DMS53 treated with DMSO at 0.1 percent for 48 hours (cell line): ENCODE results near the gene L1CAM.

Source experiments
- DNase-seq: peaks from one replicate; lab custom pipeline; 2025; ENCODE audit not compliant: unreplicated experiment; lab: John Stamatoyannopoulos, UW

L1CAM gene

DNA sequence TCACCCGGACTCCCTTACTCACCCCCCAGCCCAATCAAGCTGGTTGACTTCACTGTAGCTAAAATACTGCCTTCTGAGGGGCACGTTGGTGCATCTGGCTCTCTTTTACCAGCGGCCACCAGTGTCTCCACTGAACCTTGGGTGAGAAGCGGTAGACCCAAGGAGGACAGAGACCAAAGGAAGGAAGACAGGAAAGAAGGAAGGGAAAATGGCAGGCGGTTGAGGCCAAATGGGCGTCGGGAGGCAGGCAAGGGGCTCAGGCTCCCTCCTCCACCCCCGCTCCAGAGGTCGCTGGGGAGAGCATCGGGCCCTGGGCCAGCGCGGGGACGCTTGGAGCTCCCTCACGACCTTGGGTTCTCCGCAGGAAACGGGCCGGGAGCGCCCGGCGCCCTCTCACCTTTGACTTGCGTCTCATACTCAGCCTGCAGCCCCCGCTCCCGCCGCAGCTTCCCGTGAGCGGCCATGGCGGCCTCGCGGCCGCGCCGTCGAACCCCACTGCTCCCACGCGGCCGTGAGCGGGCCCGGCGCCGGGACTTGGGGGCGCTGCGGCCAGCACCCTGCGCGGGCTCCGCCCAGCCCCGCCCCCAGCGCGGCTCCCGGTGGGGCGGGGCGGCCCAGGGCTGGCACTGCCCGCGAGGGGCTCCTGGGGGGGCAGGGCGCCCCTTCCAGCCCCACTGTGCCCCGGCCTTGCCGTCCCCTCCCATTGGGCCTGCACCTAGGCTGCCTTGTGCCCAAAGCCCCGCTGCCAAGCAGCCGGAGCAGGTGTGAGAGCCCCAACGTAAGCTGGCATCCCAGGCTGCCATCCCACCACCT is 40.0 kb upstream of the L1CAM start, which contains the start of gene ARHGAP4:
ARHGAP4 (minus strand) TSS at position 526 of the 813 bp plus-strand sequence; CDS start at position 464, 62 bp downstream.
- DNase-seq = no peak

DNA sequence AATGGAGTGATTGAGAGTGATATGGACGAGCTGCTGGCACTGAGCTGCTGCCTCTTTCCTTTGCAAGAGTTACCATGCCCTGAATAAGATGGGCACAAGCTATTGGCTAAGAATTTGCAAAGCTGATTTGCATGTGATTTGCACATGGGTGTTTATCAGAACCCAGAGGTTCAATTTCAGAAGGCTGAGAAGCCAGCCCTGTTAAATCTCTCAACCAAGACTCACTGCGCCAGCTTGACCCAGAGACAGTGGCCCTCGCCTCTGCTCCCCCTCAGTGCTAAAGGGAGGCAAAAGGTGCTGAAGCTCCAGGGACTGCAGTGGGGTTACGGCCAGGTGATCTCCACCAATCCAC is 39.4 kb upstream of the L1CAM start:
- DNase-seq = no peak

DNA sequence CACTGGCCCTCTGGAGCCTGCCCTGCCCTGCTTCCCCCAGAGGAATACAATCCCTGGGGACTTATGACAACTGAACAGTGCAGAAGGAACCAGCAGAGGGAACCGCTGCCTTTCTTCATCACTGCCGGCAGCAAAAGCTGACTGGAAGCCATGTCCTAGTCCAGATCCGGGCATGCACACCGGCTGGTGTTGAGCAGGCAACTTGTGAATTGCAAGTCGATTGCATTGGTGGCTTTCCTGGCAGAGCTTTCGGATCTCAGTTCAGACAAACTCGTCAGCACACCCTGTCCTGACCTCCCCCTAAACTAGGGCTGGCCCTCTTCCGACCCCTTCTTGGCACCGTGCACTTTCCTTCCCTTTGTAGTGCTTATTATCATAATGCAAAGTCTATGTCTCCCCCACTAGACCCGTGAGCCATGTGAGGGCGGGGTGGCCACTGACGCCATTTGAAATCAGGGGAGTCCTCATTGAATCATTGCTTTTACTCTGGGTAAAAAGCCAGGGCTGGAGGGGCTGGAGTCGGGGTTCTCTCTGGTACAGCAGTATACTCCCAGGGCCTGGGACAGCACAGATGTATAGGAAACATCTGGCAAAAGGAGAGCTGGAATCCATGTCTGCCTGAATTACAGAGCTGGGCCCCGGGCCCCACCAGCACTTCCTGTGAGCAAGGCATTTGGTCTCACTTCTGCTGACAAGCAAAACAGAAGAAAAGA is 38.3 kb upstream of the L1CAM start:
- no peak for DNase-seq

DNA sequence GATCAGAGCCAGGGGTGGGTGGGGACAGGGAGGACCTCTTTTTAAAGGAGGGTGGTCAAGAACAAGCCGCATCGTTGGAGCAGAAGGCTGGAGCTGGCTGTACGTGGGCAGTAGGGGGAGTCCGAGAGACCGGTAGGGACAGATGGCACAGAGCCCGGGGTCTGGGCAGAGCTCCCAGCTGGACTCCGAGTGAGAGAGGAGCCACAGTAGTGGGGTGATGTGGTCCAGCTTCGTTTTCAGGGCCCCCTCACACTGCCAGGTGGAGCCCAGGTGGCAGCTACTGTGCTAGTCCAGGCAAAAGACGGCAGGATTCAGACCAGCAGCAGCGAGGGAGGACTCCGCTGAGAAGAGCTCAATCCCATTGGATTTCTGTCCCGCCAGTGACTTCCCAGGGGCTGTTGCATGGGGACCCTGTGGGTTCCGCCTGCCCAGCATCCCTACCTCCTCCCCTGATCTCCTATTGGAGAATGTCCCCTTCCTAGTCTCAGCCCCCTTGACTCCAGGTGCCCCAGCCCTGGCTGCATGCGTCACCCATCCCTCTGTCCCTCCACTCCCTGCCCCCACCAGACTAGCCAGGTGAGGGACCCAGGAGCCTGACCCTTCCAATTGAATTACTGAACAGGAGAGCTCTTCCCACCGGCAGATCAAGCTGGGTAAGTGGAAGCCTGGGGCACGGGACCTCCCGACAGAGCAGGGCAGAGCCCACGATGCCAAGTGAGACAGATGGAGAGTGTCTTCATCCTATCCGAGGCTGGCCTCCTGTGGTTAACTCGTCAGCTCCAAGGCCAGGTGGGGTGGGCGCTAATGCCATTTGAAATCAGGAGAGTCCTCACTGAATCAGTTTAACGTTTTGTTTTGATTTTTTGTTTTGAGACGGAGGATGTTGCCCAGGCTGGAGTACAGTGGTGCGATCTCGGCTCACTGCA is 37.2 kb upstream of the L1CAM start:
- no peak for DNase-seq

DNA sequence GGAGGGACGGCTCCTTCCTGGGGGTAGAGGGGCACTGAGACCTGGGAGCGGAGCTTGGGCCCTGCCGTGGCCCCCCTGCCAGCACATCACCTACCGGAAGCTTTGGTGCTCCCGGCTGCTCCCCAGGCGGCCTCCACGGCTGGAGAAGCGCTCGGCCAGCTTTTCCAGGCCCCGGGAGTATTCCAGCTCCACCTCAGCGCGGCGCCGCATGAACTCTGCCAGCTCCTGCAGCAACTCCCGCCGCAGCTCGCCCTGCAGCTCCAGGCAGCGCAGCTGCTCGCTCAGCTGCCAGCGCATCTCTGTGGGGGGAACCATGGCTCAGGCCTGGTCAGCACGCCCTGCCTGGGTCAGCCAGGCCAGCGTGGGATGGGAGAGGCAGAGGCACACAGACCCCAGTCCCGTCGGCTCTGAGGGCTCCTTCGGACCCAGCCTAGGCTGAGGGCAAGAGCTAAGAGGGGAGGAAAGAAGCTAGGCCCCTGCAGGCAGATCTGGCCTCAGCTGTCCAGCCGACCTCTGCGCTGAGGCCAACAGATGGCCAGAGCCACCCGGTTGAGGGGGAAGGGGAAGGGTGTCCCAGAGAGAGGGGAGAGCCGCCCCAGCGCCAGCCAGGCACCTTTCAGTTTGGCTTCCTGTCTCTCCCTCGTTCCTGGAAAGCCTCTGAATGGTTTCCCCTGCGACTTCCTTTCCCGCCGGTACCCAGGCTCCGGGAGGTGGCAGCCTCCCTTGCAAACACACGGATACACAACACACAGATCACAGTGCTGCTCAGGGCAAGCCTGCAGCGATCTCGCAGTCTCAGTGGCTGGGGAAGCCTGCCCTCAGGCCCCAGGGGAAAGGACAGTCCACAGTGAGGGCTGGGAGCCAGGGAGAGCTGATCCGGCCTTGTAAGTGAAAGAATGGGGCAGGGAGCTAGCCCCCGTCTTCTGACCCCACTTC is 35.8 kb upstream of the L1CAM start:
- no peak for DNase-seq

DNA sequence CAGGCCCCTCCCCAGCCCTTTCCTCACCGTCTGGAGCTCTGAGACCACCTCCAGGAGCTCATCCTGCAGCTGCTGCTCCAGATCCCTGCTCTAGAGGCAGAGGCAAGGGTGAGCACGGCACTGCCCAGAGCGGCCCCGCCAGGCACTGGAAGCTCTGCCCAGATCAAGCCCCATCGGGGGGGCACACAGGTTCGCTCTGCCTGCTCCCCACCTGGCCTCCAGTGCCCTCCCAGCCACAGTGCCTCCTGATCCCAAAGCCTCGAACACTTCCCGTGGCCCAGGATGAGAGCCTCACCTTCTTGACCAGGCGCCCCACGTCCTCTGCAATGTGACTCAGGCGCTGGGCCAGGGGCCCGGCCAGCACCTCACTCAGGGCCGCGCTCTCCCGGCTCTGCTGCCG is 35.1 kb upstream of the L1CAM start:
- DNase-seq = no peak

DNA sequence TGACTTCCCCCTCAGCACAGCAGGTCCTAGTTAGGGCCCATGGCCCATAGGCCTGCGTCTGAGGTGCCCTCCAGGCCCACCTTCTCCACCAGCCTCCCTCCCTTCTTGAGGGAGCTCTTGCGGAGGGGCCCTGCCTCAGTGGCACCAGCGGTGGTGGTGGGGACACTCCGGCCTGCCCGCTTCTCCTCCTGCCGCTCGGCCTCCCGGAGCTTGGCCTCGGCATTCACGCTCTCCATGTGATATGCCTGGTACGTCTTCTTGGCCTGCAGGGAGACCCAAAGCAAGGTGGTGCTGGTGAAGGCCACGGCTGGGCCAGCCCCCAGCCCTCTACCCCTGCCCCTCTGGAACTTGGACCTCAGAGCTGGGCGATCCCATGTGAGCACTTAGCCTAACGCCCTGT is 34.6 kb upstream of the L1CAM start:
- DNase-seq = no peak

DNA sequence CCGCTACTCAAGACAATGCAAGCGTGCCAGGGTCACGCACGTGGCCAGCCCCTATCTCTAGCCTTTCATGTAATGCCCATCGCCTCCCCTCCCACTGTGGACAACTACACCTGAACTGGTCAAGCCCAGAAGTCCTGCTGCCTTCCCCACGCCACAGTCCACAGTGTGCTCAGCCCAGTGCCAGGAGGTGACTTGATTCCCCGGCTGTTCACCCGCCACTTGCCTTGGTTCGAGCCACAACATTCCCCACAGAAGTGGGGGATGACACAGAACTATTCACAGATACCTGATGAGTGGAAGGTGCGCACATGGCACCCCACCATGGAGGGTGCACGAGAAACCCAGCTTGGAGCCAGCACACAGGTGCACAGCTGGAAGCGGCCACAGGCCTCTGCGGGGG is 33.3 kb upstream of the L1CAM start:
- no peak for DNase-seq

DNA sequence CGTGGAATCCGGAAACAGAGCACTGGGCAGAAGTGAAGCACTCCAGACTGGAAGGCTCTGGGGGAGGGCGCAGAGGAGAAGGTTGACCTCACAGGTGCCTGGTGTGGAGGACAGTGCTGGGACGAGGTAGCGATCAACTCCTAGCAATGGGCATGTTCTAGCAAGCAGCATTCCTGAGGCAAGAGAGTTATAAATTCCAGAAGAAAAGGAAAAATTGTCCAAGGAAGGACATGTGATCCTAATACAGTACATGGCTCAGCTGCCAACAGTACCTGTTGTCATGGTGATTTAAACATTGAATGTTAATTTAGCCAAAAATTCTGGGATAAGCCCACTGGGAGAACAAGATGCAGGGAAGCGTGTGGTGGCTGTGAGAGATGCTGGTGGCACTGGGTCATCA is 31.9 kb upstream of the L1CAM start:
- DNase-seq = no peak

DNA sequence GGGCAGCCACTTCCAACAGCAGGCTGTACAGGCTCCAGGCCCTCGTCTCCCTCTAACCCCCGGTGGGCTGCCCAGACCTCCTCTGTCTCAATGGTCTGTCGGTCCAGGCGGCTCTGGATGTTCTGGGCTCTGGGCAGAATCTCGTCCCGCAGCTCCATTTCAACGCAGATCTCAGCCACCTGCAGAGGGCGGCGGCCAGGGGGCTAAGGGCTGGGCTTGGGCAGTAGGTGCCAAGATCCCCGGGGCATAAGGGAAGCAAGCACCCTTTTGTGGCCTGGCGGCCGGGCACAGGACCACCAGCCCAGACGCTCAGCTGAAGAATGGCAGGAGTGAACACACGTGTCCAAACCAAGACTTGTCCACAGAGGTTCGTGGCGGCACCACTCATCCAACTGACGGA is 27.7 kb upstream of the L1CAM start:
- DNase-seq = no peak

DNA sequence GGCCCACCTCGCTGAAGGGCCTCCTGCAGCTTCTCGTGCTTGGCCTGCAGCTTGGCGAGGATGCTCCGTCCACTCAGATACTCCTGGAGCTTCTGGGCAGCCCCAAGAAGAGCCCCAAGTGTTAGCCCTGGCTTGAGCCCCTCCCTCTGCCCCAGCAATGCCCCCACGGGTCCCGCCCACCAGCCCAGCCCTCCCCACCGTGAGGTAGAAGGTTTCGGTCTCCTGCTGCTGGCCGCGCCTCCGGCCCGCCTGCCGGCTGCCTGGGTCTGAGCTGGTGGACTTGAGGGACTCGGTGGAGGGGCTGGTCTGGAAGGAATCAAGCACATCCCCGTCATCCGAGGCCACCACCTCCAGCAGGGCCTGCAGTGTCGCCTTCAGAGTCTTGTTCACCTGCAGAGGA is 27.2 kb upstream of the L1CAM start:
- DNase-seq = no peak

DNA sequence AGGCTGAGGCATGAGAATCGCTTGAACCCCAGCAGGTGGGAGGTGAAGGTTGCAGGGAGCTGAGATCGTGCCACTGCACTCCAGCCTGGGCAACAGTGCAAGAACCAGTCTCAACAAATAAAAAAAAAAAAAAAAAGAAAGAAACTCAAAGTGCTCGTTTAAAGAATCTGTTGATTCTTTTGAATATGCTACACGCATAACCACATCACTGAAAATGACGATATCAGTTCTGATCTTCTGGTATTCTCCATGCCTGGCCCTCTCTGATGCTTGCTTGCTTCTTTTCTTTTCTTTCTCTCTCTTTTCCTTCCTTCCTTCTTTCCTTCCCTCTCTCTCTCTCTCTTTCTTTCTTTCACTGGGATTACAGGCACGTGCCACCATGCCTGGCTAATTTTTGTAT is 25.8 kb upstream of the L1CAM start:
- DNase-seq = no peak

DNA sequence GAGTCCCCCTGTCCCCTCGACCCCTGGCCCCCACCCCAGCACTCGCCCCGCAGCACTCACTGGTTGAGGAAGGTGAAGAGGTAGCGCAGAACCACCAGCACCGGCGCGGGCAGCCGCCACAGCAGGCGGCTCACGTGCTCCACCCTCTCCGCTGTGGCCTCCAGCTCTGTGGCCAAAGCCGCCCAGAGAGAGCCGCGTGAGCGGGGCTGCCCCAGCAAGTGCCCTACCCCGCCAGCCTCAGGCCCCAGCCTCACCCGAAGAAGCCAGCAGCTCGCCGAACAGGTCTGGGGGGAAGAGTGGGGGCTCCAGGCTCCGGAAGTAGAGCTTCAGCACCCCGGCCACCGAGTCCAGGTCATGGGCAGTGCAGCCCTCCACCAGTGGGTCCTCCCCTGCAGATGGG is 24.5 kb upstream of the L1CAM start:
- no peak for DNase-seq

DNA sequence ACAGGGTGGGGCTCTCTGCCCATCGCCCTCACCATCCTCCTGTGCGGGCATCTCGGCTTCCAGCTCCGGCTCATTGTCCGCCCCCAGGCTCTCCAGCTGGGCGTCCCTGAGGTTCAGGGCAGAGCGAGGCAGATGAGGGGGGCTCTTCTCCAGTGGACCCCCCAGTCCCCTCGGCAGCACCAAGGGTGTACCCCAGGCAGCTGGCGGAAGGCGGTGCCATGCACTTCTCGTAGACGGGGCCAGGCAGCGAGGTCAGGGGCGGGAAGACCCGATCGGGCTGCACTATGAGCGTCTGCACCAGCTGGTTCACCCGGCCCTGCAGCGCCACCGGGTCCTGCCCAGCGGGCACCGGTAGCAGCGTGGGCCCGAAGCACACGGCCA is 24.0 kb upstream of the L1CAM start:
- no peak for DNase-seq

DNA sequence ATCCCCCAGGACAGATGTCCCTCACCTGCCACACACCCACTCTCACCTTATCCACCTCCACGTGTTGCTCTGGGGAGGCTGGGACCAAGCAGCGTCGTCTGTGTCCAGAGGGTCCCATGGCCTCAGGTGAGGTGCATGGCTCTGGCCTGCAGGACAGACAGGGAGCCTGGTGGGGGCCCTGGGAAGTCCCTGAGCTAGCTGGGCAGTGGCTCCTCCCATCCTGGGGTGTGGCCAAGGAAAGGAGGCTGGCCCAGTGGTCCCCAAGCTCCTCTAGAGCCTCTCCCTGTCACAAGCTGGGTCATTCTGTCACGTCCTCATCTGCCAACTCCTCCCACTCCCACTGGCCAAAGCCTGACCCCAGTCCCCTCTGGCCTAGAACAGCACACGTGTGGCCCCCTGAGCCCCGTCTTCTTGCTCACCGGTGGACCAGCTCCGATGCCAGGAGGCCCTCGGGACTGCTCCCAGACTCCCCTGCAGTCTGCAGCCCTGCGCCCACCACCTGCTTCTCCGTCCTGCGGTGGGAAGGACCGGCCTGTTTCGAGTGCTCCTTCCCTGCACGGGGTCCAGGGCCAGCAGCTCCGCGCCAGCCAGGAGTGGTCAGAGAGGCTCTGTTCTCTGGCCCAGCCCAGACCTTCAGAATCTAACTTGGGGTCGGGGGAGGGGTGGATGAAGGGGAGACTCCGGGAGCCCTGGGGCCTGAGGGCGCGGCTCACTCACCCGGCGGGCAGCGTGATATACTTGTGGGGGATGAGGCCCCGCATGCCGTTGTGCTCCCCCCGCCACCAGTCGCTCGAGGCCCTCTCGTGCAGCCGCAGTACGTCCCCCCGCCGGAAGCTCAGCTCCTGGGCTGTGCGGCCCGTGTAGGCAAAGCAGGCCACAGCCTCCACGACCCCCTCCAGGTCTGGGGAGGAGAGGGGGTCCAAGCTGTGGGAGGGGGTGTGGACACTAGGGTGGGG is 23.3 kb upstream of the L1CAM start:
- DNase-seq = no peak

DNA sequence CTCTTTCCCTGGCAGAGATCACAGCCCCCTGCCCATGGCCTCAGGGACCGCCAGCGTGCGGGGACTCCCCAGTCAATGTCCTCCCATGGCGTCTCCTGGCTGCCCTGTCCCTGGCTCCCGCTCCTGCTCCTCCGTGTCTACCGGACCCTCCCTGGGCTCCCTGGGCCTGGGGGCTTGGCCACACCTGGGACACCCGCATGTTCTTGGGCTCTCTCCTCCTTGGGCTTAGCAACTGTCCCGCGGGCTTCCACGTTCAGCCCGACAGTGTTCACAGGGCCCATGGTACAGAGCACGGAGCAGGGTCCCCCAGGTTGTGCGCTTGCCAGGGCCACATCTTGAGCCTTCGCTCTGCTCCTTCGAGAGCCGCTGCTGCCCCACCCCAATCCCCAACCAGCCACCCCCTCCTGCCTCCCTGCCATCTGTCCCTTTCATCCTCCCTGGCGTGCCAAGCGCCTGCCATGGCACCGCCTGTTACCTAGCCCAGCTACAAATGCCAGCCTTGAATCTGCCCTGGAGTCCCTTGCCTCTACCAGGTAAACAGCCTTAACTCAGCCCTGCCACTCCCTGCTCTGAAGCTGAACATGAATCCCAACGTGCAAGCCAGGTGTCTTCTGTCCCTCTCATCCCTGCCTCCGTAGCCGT is 22.4 kb upstream of the L1CAM start:
- DNase-seq = no peak

DNA sequence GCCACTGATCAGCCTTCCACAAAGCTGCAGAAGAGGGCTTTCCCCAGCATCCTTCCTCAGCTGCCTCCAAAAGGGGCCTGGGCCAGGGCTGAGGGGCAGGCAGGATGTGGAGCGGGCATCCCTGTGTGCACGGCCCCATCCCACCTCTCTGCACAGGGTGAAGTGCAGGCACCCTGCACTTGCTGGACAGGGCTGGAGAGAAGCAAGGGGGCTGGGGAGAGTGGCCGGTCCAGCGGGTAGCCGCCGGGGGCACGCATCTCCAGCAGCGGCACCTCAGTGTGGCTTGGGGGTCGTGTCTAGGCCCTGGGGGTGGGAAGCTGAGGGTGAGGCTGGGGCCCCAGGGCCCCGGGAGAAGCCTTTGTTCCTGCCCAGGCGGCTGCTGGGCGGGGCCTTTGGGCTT is 21.5 kb upstream of the L1CAM start:
- no peak for DNase-seq

DNA sequence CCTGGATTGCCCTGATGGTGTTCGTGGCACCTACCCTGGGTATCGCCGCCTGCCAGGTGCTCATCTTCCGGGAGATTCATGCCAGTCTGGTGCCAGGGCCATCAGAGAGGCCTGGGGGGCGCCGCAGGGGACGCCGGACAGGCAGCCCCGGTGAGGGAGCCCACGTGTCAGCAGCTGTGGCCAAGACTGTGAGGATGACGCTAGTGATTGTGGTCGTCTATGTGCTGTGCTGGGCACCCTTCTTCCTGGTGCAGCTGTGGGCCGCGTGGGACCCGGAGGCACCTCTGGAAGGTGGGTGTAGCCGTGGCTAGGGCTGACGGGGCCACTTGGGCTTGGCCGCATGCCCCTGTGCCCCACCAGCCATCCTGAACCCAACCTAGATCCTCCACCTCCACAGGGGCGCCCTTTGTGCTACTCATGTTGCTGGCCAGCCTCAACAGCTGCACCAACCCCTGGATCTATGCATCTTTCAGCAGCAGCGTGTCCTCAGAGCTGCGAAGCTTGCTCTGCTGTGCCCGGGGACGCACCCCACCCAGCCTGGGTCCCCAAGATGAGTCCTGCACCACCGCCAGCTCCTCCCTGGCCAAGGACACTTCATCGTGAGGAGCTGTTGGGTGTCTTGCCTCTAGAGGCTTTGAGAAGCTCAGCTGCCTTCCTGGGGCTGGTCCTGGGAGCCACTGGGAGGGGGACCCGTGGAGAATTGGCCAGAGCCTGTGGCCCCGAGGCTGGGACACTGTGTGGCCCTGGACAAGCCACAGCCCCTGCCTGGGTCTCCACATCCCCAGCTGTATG is 20.3 kb upstream of the L1CAM start:
- DNase-seq = no peak
